GM12878 (cell line): Measurements from ENCODE around the gene ZNF444. TPM values are rescaled to one million over a fixed set of nuclear protein-coding genes. Genes with fewer than 3 reads are reported as not detected.
A peak's percentile ranks its signal among the peaks of the same experiment; 100 is the strongest.

ENCODE experiments used
- ATF3 ChIP-seq: IDR thresholded peaks from 2 replicates; pipeline ENCODE4 v1.6.1; 2011; ENCODE audit warnings: low read depth, mild to moderate bottlenecking, low read length, moderate library complexity, borderline replicate concordance; ENCODE audit errors: extremely low read depth
- BACH1 ChIP-seq: fragments of 450-650 bp; IDR thresholded peaks from 2 replicates; pipeline ENCODE4 v1.6.1; 2017; ENCODE audit warnings: mild to moderate bottlenecking, borderline replicate concordance
- BHLHE40 ChIP-seq, 2 experiments: fragments of 450-650 bp in 1 of 2; IDR thresholded peaks; 2 replicates each; pipeline ENCODE4 v1.6.1; 2011 to 2017; ENCODE audit warnings: low read depth in 2 of 2, borderline replicate concordance in 1 of 2, improper control_type of control experiment in 1 of 2, low read length in 1 of 2, mild to moderate bottlenecking in 1 of 2
- CTCF ChIP-seq, 3 experiments: IDR thresholded peaks in 2 of 3; conservative IDR thresholded peaks in 1 of 3; 2 replicates each; pipeline ENCODE4 v1.5.1; 2011; ENCODE audit warnings: low read depth in 3 of 3, low read length in 3 of 3, mild to moderate bottlenecking in 3 of 3, control low read depth in 2 of 3, moderate library complexity in 2 of 3, inconsistent platforms in 1 of 3, mixed read lengths in 1 of 3; ENCODE audit not compliant: control insufficient read depth in 2 of 3, insufficient read depth in 1 of 3; ENCODE audit errors: extremely low read depth in 1 of 3
- DPF2 ChIP-seq: fragments of 450-650 bp; IDR thresholded peaks from 2 replicates; pipeline ENCODE4 v1.6.1; 2017; ENCODE audit warnings: mild to moderate bottlenecking
- ETV6 ChIP-seq, 2 experiments: fragments of 450-650 bp in 1 of 2; IDR thresholded peaks in 1 of 2; conservative IDR thresholded peaks in 1 of 2; 2 replicates each; pipeline ENCODE4 v1.6.1; 2014; ENCODE audit warnings: antibody characterized with exemption in 1 of 2, borderline replicate concordance in 1 of 2, low read depth in 1 of 2, mild to moderate bottlenecking in 1 of 2, moderate library complexity in 1 of 2
- HDAC6 ChIP-seq: fragments of 200-600 bp; sonication (generic); IDR thresholded peaks from one replicate; pipeline ENCODE4 v1.8.0; 2017; ENCODE audit warnings: antibody characterized with exemption; ENCODE audit not compliant: unreplicated experiment
- IRF5 ChIP-seq: fragments of 450-650 bp; IDR thresholded peaks from 2 replicates; pipeline ENCODE4 v1.6.1; 2017; ENCODE audit warnings: borderline replicate concordance
- LARP7 ChIP-seq: fragments of 450-650 bp; IDR thresholded peaks from 2 replicates; pipeline ENCODE4 v1.6.1; 2017; ENCODE audit warnings: mild to moderate bottlenecking
- MXI1 ChIP-seq: fragments of 150-350 bp; IDR thresholded peaks from 2 replicates; pipeline ENCODE4 v1.6.1; 2011; ENCODE audit warnings: low read depth, mild to moderate bottlenecking, inconsistent platforms, low read length, improper control_type of control experiment
- NBN ChIP-seq: fragments of 450-650 bp; IDR thresholded peaks from 2 replicates; pipeline ENCODE4 v1.6.1; 2016
- NFYB ChIP-seq: IDR thresholded peaks from 2 replicates; pipeline ENCODE4 v1.6.1; 2011; ENCODE audit warnings: low read depth, mild to moderate bottlenecking, low read length, improper control_type of control experiment, moderate library complexity; ENCODE audit not compliant: insufficient read depth
- NR2C2 ChIP-seq: IDR thresholded peaks from 2 replicates; pipeline ENCODE4 v1.6.1; 2011; ENCODE audit warnings: borderline replicate concordance, low read depth; ENCODE audit not compliant: control insufficient read depth, insufficient read length
- PKNOX1 ChIP-seq: fragments of 450-650 bp; IDR thresholded peaks from 2 replicates; pipeline ENCODE4 v1.6.1; 2016; ENCODE audit warnings: mild to moderate bottlenecking
- POLR2AphosphoS2 ChIP-seq: IDR thresholded peaks from 2 replicates; pipeline ENCODE4 v1.6.1; 2011; ENCODE audit warnings: low read depth, mild to moderate bottlenecking, low read length, improper control_type of control experiment, moderate library complexity
- TCF3 ChIP-seq: IDR thresholded peaks from 2 replicates; pipeline ENCODE4 v1.6.1; 2012; ENCODE audit warnings: low read depth, mild to moderate bottlenecking, low read length, borderline replicate concordance; ENCODE audit not compliant: insufficient read depth
- TCF7 ChIP-seq: IDR thresholded peaks from 2 replicates; pipeline ENCODE4 v1.6.1; 2014; ENCODE audit warnings: antibody characterized with exemption, borderline replicate concordance
- ZBTB40 ChIP-seq: fragments of 450-650 bp; IDR thresholded peaks from 2 replicates; pipeline ENCODE4 v1.6.1; 2016; ENCODE audit warnings: mild to moderate bottlenecking, moderate library complexity, borderline replicate concordance
- polyA plus RNA-seq, 11 experiments: library from polyadenylated mRNA; depleted of rRNA in 4 of 11; unstranded in 6 of 11; stranded (reverse) in 5 of 11; fragments of >200 nt; fragmentation: Nextera tagmentation in 4 of 11; fragmentation: Illumina TruSeq in 1 of 11; extraction: Ambion mirVana in 4 of 11; extraction: Trizol in 1 of 11; gene quantifications; 1 replicate in 1 of 11; 2 replicates in 10 of 11; pipeline versions ENCODE4 v1.2.1 to v1.2.3, GENCODE V29; 2011 to 2016; ENCODE audit warnings: inconsistent platforms in 2 of 11, missing spikeins in 2 of 11, low read depth in 1 of 11
- total RNA-seq, 4 experiments: library from RNA; depleted of rRNA in 3 of 4; stranded (reverse); fragments of >200 nt in 3 of 4; fragmentation: Illumina TruSeq in 1 of 4; extraction: Trizol in 1 of 4; gene quantifications; 2 replicates each; pipeline versions ENCODE4 v1.2.1 to v1.2.3, GENCODE V29; 2013 to 2021

The ZNF444 gene
- total and polyA plus RNA-seq, 10 of the 15 experiments (the other 5 are each of a cell fraction or from before 2014, with no cell fraction given) = 0.45 to 28.2 (median 11.6) TPM

GRCh38 chr19:56120371-56121179 lies 20.5 kb upstream of the ZNF444 start (continued):
- peak in 1 of 3 experiments; percentile 18; a peak in 1 of 6 replicates for TF ChIP-seq CTCF (IDR thresholded peaks at IDR 0.05 in 2 of 3, conservative IDR thresholded peaks at IDR 0.05 in 1 of 3; ENCODE audit: control insufficient read depth in 2 of 3, extremely low read depth in 1 of 3, insufficient read depth in 1 of 3, low read depth in 3 of 3, low read length in 3 of 3)
- no peak for TF ChIP-seq ETV6 (conservative IDR thresholded peaks at IDR 0.05 in 1 of 2, IDR thresholded peaks at IDR 0.05 in 1 of 2; ENCODE audit: borderline replicate concordance in 1 of 2, low read depth in 1 of 2)
- no peak for TF ChIP-seq IRF5
- TF ChIP-seq TCF3 = 0 out of 2 replicates have a peak, but pooled peaks have one; percentile 13
- TF ChIP-seq NBN = peak; percentile 43; the same call in 1 of the 2 replicates
- TF ChIP-seq BACH1 = 0 out of 2 replicates have a peak, but pooled peaks have one; percentile 33
- peak in 1 of 2 experiments; percentile 67; a peak in 2 of 4 replicates for TF ChIP-seq BHLHE40 (IDR thresholded peaks at IDR 0.05; ENCODE audit: borderline replicate concordance in 1 of 2, low read depth in 2 of 2, low read length in 1 of 2)
- TF ChIP-seq HDAC6 = no peak
- no peak for TF ChIP-seq ATF3
- no peak for TF ChIP-seq POLR2AphosphoS2
- TF ChIP-seq MXI1 = peak; percentile 50
- TF ChIP-seq PKNOX1 = no peak
- 0 out of 2 replicates have a peak, but pooled peaks have one; percentile 63 for TF ChIP-seq LARP7
- 0 out of 2 replicates have a peak, but pooled peaks have one; percentile 20 for TF ChIP-seq ZBTB40
- TF ChIP-seq NFYB = no peak
- no peak for TF ChIP-seq NR2C2
- no peak for TF ChIP-seq TCF7
- TF ChIP-seq DPF2 = peak; percentile 82
